ENCODE measurements around the gene OR51B2. TPM values are rescaled to one million over a fixed set of nuclear protein-coding genes. Genes with fewer than 3 reads are reported as not detected.
A peak's percentile ranks its signal among the peaks of the same experiment; 100 is the strongest.

The OR51B2 gene
- total RNA-seq, 1 experiment from 2014 or later, result 17.1 TPM

GRCh38 chr11:5288108-5288905 lies 35.8 kb downstream of the OR51B2 start:
- BruUV-seq (replicated peaks), result no TSS peak
- CTCF ChIA-PET, result interaction anchor here (0.8 kb wide), 1 partner anchor 80 kb away, joined by 3 read pairs; no protein-coding TSS in a partner anchor
- Histone ChIP-seq H4K20me1 (ENCODE audit: insufficient read depth) (no peaks in the 10 kb centered on the region; the same call in 1 of the 2 replicates), H3K9ac (ENCODE audit: low read length) (no peak overlapping the region), H3K36me3 (ENCODE audit: control insufficient read depth in 1 of 2, insufficient read depth in 2 of 2, low read length in 2 of 2) (no peaks in the 10 kb centered on the region), H3K9me3 (ENCODE audit: control insufficient read depth in 1 of 2, insufficient read depth in 1 of 2, low read depth in 1 of 2, low read length in 2 of 2) (no peaks in the 10 kb centered on the region), H3K4me1 (ENCODE audit: control insufficient read depth in 1 of 2, insufficient read depth in 2 of 2, low read length in 2 of 2) (peaks cover 0 to 5% of the 10 kb centered on the region in 2 experiments; a peak in 1 of 4 replicates), H3K4me3 (replicated peaks in 1 of 2; ENCODE audit: low read depth in 1 of 2, low read length in 2 of 2) (no peak overlapping the region), H3K27me3 (ENCODE audit: insufficient read depth, low read length) (no peaks in the 10 kb centered on the region), H3K4me2 (ENCODE audit: low read length) (no peak overlapping the region), H3K79me2 (ENCODE audit: insufficient read depth, low read length) (no peaks in the 10 kb centered on the region), H3K9me2 (ENCODE audit: insufficient read depth) (no peaks in the 10 kb centered on the region), H2AFZ (ENCODE audit: low read depth, low read length, poor library complexity, severe bottlenecking) (no peak overlapping the region), H3K27ac (ENCODE audit: low read depth, low read length) (no peak overlapping the region)
- intact Hi-C loops (cut with micrococcal nuclease), result no loop called here
- DNase-seq (ENCODE audit: low read depth, low spot score) (no peak), ATAC-seq (peak; percentile 53)
- TF ChIP-seq POLR2AphosphoS5 (IDR thresholded peaks at IDR 0.05; ENCODE audit: low read depth, low read length) (0 out of 2 replicates have a peak, but pooled peaks have one; percentile 9), FOSL1 (IDR thresholded peaks at IDR 0.05; ENCODE audit: low read depth) (no peak)
- RAD21 ChIA-PET (ENCODE audit: low non-redundant PET in 1 of 2, low total read pairs in 2 of 2, uncharacterized antibody in 2 of 2, unreplicated experiment in 2 of 2), result no interaction called here
- POLR2A ChIA-PET, result no interaction called here

- ChIA-PET CTCF (no interaction called here), POLR2A (no interaction called here), RAD21 (ENCODE audit: low non-redundant PET in 1 of 2, low total read pairs in 2 of 2, uncharacterized antibody in 2 of 2, unreplicated experiment in 2 of 2) (no interaction called here)
- no peak overlapping the region for H3K9ac ChIP-seq (ENCODE audit: low read length)
- H3K4me3 ChIP-seq (replicated peaks in 1 of 2; ENCODE audit: low read depth in 1 of 2, low read length in 2 of 2), result no peak overlapping the region
- H2AFZ ChIP-seq (ENCODE audit: low read depth, low read length, poor library complexity, severe bottlenecking), result no peak overlapping the region
- H3K27me3 ChIP-seq (ENCODE audit: insufficient read depth, low read length), result no peaks in the 10 kb centered on the region
- peaks cover under 1 to 9% of the 10 kb centered on the region in 2 experiments; a peak in 2 of 4 replicates for H3K4me1 ChIP-seq (ENCODE audit: control insufficient read depth in 1 of 2, insufficient read depth in 2 of 2, low read length in 2 of 2)
- intact Hi-C loops (cut with micrococcal nuclease), result no loop called here
- H3K27ac ChIP-seq (ENCODE audit: low read depth, low read length), result no peak overlapping the region
- H3K4me2 ChIP-seq (ENCODE audit: low read length), result no peak overlapping the region
- no peak for TF ChIP-seq ZNF274 (IDR thresholded peaks at IDR 0.05; ENCODE audit: low read depth, low read length)
- no peak for TF ChIP-seq RAD21 (IDR thresholded peaks at IDR 0.05; ENCODE audit: low read depth)
- TF ChIP-seq EZH2 (IDR thresholded peaks at IDR 0.05), result no peak
- no peak for TF ChIP-seq ELF1 (IDR thresholded peaks at IDR 0.05; ENCODE audit: borderline replicate concordance, low read depth)
- no peak for TF ChIP-seq POLR2AphosphoS5 (IDR thresholded peaks at IDR 0.05; ENCODE audit: low read depth, low read length)
- no peak for TF ChIP-seq CBX3 (IDR thresholded peaks at IDR 0.05; ENCODE audit: low read depth)
- no peaks in the 10 kb centered on the region for H3K79me2 ChIP-seq (ENCODE audit: insufficient read depth, low read length)
- H3K36me3 ChIP-seq (ENCODE audit: control insufficient read depth in 1 of 2, insufficient read depth in 2 of 2, low read length in 2 of 2), result no peaks in the 10 kb centered on the region
- H3K9me2 ChIP-seq (ENCODE audit: insufficient read depth), result no peaks in the 10 kb centered on the region
- H4K20me1 ChIP-seq (ENCODE audit: insufficient read depth), result no peaks in the 10 kb centered on the region
- DNase-seq (ENCODE audit: low read depth, low spot score), result no peak
- H3K9me3 ChIP-seq (ENCODE audit: control insufficient read depth in 1 of 2, insufficient read depth in 1 of 2, low read depth in 1 of 2, low read length in 2 of 2), result no peaks in the 10 kb centered on the region
- ATAC-seq, result no peak
- no TSS peak for BruUV-seq (replicated peaks)
Observed at GRCh38 chr11:5286901-5287300, 37.2 kb downstream of the OR51B2 start.

All from HCT116 (cell line).